Activated CD4-positive, alpha-beta memory T cell treated with anti-CD3 and anti-CD28 coated beads, Interleukin-2, amount 10 ng/mL, durations not matched to agents 7 days and 5 days (primary cell): ENCODE results near the gene NSUN2. TPM values are rescaled to one million over a fixed set of nuclear protein-coding genes. Genes with fewer than 3 reads are reported as not detected.

Source experiments
- CTCF ChIA-PET: fragments of 350-600 bp; sonication (Branson Sonifier 250); formaldehyde crosslinking; loops from one replicate; lab custom pipeline; 2021; ENCODE audit warnings: antibody characterized with exemption, inconsistent platforms; lab: Charles Lee
- POLR2A ChIA-PET: fragments of 350-600 bp; sonication (Branson Sonifier 250); formaldehyde crosslinking; loops from one replicate; lab custom pipeline; 2021; ENCODE audit warnings: antibody characterized with exemption; lab: Charles Lee
- DNase-seq: peaks from one replicate; pipeline ENCODE4 v3.0.0-alpha.2; 2020
- H3K27ac Mint-ChIP-seq: one replicate; pipeline ENCODE4 v1.8.0; 2021; ENCODE audit warnings: mild to moderate bottlenecking, mixed read lengths
- H3K27me3 Mint-ChIP-seq: one replicate; pipeline ENCODE4 v1.8.0; 2021; ENCODE audit warnings: mixed read lengths
- H3K36me3 Mint-ChIP-seq: one replicate; pipeline ENCODE4 v1.8.0; 2021; ENCODE audit warnings: low read depth, mixed read lengths
- H3K4me1 Mint-ChIP-seq: one replicate; pipeline ENCODE4 v1.8.0; 2021; ENCODE audit warnings: mixed read lengths
- H3K4me3 Mint-ChIP-seq: one replicate; pipeline ENCODE4 v1.8.0; 2021; ENCODE audit warnings: mild to moderate bottlenecking, mixed read lengths
- H3K9me3 Mint-ChIP-seq: one replicate; pipeline ENCODE4 v1.8.0; 2021; ENCODE audit warnings: mixed read lengths
- total RNA-seq, 2 experiments: library from RNA; stranded (reverse); gene quantifications; one replicate each; pipeline ENCODE4 v1.2.3, GENCODE V29; 2021

NSUN2 gene
- total RNA-seq, 2 experiments from 2014 or later, result 63.5 to 73.3 TPM

- no peak overlapping the region for H3K4me3 Mint-ChIP-seq
- no peak overlapping the region for H3K27ac Mint-ChIP-seq
- DNase-seq, result no peak
- ChIA-PET POLR2A (no interaction called here), CTCF (no interaction called here)
- no peaks in the 10 kb centered on the region for H3K9me3 Mint-ChIP-seq
- no peaks in the 10 kb centered on the region for H3K27me3 Mint-ChIP-seq
- H3K36me3 Mint-ChIP-seq, result peaks cover 17% of the 10 kb centered on the region
- peaks cover 38% of the 10 kb centered on the region for H3K4me1 Mint-ChIP-seq
Observed at GRCh38 chr5:6637022-6637421, 4.2 kb upstream of the NSUN2 start.

- Mint-ChIP-seq H3K27me3 (no peaks in the 10 kb centered on the region), H3K9me3 (no peaks in the 10 kb centered on the region), H3K36me3 (peaks cover 20% of the 10 kb centered on the region), H3K27ac (no peak overlapping the region), H3K4me3 (no peak overlapping the region), H3K4me1 (peaks cover 46% of the 10 kb centered on the region)
- CTCF ChIA-PET, result interaction anchor here (0.8 kb wide), 1 partner anchor 109 kb away, joined by 4 read pairs; no protein-coding TSS in a partner anchor
- POLR2A ChIA-PET, result interaction anchor here (5.5 kb wide), 1 partner anchor 75 kb away, joined by 63 read pairs; the partner anchor contains the start of gene TENT4A
- DNase-seq, result no peak
Observed at GRCh38 chr5:6636293-6636692, 3.4 kb upstream of the NSUN2 start.

GRCh38 chr5:6634788-6635430 lies 2.1 kb upstream of the NSUN2 start:
- DNase-seq, result no peak
- H3K4me3 Mint-ChIP-seq, result peak overlapping the region; percentile 66
- no peaks in the 10 kb centered on the region for H3K27me3 Mint-ChIP-seq
- ChIA-PET POLR2A (interaction anchor here (0.6 to 5.5 kb wide), 4 partner anchors 11 to 110 kb away, joined by 3 to 63 read pairs (median 5); partner anchors contain the start of gene TENT4A), CTCF (interaction anchor here (0.8 to 1.4 kb wide), 2 partner anchors 74 to 111 kb away, joined by 3 read pairs; no protein-coding TSS in a partner anchor)
- H3K27ac Mint-ChIP-seq, result peak overlapping the region; percentile 18
- H3K4me1 Mint-ChIP-seq, result peaks cover 59% of the 10 kb centered on the region
- H3K9me3 Mint-ChIP-seq, result no peaks in the 10 kb centered on the region
- peaks cover 32% of the 10 kb centered on the region for H3K36me3 Mint-ChIP-seq

- H3K27me3 Mint-ChIP-seq, result no peaks in the 10 kb centered on the region
- peak overlapping the region; percentile 96 for H3K4me3 Mint-ChIP-seq
- no peaks in the 10 kb centered on the region for H3K9me3 Mint-ChIP-seq
- ChIA-PET CTCF (interaction anchor here (1.4 kb wide), 1 partner anchor 111 kb away, joined by 3 read pairs; no protein-coding TSS in a partner anchor), POLR2A (interaction anchor here (1.1 to 5.5 kb wide), 4 partner anchors 10 to 1212 kb away, joined by 4 to 63 read pairs (median 5); partner anchors contain the start of genes ICE1 and TENT4A)
- no peak for DNase-seq
- peaks cover 38% of the 10 kb centered on the region for H3K36me3 Mint-ChIP-seq
- H3K4me1 Mint-ChIP-seq, result peaks cover 65% of the 10 kb centered on the region
- H3K27ac Mint-ChIP-seq, result peak overlapping the region; percentile 76
Observed at GRCh38 chr5:6634306-6634705, 1.5 kb upstream of the NSUN2 start.

DNA sequence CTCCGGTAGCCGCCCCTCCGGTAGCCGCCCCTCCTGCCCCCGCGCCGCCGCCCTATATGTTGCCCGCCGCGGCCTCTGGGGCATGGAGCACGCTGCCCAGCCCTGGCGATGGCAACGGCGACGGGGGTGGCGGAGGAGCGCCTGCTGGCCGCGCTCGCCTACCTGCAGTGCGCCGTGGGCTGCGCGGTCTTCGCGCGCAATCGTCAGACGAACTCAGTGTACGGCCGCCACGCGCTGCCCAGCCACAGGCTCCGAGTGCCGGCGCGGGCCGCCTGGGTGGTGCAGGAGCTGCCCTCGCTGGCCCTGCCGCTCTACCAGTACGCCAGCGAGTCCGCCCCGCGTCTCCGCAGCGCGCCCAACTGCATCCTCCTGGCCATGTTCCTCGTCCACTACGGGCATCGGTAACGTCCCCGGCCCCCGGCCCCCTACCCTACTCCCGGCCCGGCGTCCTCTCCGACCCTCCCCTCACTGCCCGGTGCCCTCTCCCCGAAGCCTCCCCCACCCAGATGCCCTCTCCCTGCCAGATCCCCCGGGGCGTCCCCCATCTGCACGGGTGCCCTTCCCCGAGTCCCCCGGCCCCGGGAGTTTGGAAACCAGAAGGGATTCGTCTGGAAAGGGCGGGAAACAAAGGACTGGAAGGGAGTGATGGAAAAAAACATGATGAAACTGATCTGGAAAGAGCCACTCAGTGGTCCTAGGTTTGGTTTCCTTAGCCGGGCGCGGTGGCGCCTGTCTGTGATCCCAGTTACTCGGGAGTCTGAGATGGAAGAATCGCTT lies 813 bp upstream of the NSUN2 start:
- H3K36me3 Mint-ChIP-seq, result peaks cover 44% of the 10 kb centered on the region
- peaks cover 69% of the 10 kb centered on the region for H3K4me1 Mint-ChIP-seq
- ChIA-PET CTCF (interaction anchor here (1.0 to 1.4 kb wide), 5 partner anchors 78 to 255 kb away, joined by 3 to 8 read pairs (median 4); partner anchors contain the start of gene MED10), POLR2A (interaction anchor here (0.7 to 5.5 kb wide), 24 partner anchors 9 to 1239 kb away, joined by 3 to 63 read pairs (median 4); partner anchors contain the start of genes ICE1, MED10 and TENT4A)
- H3K9me3 Mint-ChIP-seq, result no peaks in the 10 kb centered on the region
- no peak for DNase-seq
- H3K27me3 Mint-ChIP-seq, result no peaks in the 10 kb centered on the region
- peak overlapping the region; percentile 96 for H3K4me3 Mint-ChIP-seq
- peak overlapping the region; percentile 76 for H3K27ac Mint-ChIP-seq

GRCh38 chr5:6632324-6632887 lies 438 bp downstream of the NSUN2 start:
- H3K36me3 Mint-ChIP-seq, result peaks cover 54% of the 10 kb centered on the region
- no peaks in the 10 kb centered on the region for H3K27me3 Mint-ChIP-seq
- peak overlapping the region; percentile 93 for H3K27ac Mint-ChIP-seq
- POLR2A ChIA-PET, result interaction anchor here (0.7 to 5.5 kb wide), 21 partner anchors 8 to 1226 kb away, joined by 3 to 63 read pairs (median 5); partner anchors contain the start of genes MED10 and TENT4A
- no peak for DNase-seq
- peaks cover 59% of the 10 kb centered on the region for H3K4me1 Mint-ChIP-seq
- H3K4me3 Mint-ChIP-seq, result peak overlapping the region; percentile 96
- H3K9me3 Mint-ChIP-seq, result no peaks in the 10 kb centered on the region
- CTCF ChIA-PET, result interaction anchor here (0.9 to 2.2 kb wide), 7 partner anchors 79 to 254 kb away, joined by 3 to 13 read pairs (median 4); partner anchors contain the start of gene MED10

DNA sequence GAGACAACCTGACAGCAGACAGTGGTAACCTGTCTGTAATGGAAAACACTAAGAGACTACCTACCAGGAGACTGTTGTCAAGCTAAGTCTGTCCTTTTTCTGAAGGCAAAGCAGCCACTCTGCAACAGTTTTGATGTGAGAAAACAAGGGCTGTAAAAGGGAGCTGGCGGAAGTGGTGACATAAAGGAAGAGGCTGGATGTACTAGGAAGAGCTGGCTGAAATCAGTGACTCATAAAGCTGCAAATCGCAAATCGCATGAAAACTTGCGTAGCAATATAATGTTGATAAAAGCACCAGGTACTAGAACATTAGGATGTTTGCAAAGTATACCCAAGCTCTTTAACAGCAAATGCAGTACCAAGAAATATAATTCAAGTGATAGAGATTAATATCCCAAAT lies 1.4 kb downstream of the NSUN2 start:
- POLR2A ChIA-PET, result interaction anchor here (0.9 to 5.5 kb wide), 6 partner anchors 22 to 196 kb away, joined by 3 to 63 read pairs (median 4); partner anchors contain the start of gene TENT4A
- peaks cover 62% of the 10 kb centered on the region for H3K36me3 Mint-ChIP-seq

GRCh38 chr5:6626508-6626907 lies 6.3 kb downstream of the NSUN2 start:
- Mint-ChIP-seq H3K4me1 (peaks cover 37% of the 10 kb centered on the region), H3K4me3 (no peak overlapping the region), H3K27ac (no peak overlapping the region), H3K9me3 (peaks cover 25% of the 10 kb centered on the region), H3K27me3 (no peaks in the 10 kb centered on the region), H3K36me3 (peaks cover 97% of the 10 kb centered on the region)
- DNase-seq, result no peak
- CTCF ChIA-PET, result no interaction called here
- POLR2A ChIA-PET, result no interaction called here

More for the DNA sequence above, 1.4 kb downstream of the NSUN2 start:
- Mint-ChIP-seq H3K4me3 (peak overlapping the region; percentile 96), H3K27ac (peak overlapping the region; percentile 93), H3K27me3 (no peaks in the 10 kb centered on the region), H3K4me1 (peaks cover 58% of the 10 kb centered on the region), H3K9me3 (no peaks in the 10 kb centered on the region)
- CTCF ChIA-PET, result interaction anchor here (0.9 to 2.2 kb wide), 4 partner anchors 80 to 114 kb away, joined by 3 to 13 read pairs (median 4); no protein-coding TSS in a partner anchor
- DNase-seq, result no peak

GRCh38 chr5:6623941-6624340 lies 8.9 kb downstream of the NSUN2 start:
- ChIA-PET CTCF (no interaction called here), POLR2A (interaction anchor here (2.1 to 3.3 kb wide), 2 partner anchors 9 to 11 kb away, joined by 6 to 21 read pairs; partner anchors contain the start of genes NSUN2 and SRD5A1)
- Mint-ChIP-seq H3K9me3 (peaks cover 25% of the 10 kb centered on the region), H3K27me3 (no peaks in the 10 kb centered on the region), H3K27ac (no peak overlapping the region), H3K4me3 (no peak overlapping the region), H3K4me1 (peaks cover 13% of the 10 kb centered on the region), H3K36me3 (peaks cover 90% of the 10 kb centered on the region)
- no peak for DNase-seq

- Mint-ChIP-seq H3K27me3 (no peaks in the 10 kb centered on the region), H3K36me3 (peaks cover 87% of the 10 kb centered on the region), H3K4me3 (no peak overlapping the region), H3K9me3 (peaks cover 25% of the 10 kb centered on the region), H3K4me1 (peaks cover 11% of the 10 kb centered on the region), H3K27ac (no peak overlapping the region)
- DNase-seq, result no peak
- ChIA-PET CTCF (no interaction called here), POLR2A (interaction anchor here (2.1 to 3.3 kb wide), 2 partner anchors 10 to 12 kb away, joined by 6 to 21 read pairs; partner anchors contain the start of genes NSUN2 and SRD5A1)
Observed at GRCh38 chr5:6623228-6623627, 9.6 kb downstream of the NSUN2 start.

DNA sequence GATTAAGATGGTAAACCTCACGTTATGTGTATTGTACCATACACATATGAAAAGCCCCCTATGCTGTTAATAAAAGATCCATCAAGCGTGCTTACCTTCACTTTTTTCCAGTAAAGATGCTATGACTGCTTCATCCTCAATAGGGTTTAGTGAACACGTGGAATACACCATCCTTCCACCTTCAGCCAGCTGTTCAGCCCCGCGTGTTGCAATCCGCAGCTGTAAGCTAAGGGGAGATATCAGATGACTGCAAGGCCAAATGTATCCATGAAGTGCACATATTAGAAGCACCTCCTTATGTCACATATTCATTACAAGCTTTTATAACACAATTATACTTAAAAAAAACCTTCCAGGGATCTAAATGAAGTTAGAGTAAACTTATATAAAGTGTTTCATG lies 16.2 kb downstream of the NSUN2 start:
- H3K9me3 Mint-ChIP-seq, result no peaks in the 10 kb centered on the region
- H3K27me3 Mint-ChIP-seq, result no peaks in the 10 kb centered on the region
- DNase-seq, result no peak
- ChIA-PET POLR2A (no interaction called here), CTCF (no interaction called here)
- H3K27ac Mint-ChIP-seq, result no peak overlapping the region
- peaks cover 74% of the 10 kb centered on the region for H3K36me3 Mint-ChIP-seq
- no peak overlapping the region for H3K4me3 Mint-ChIP-seq
- H3K4me1 Mint-ChIP-seq, result peaks cover 7% of the 10 kb centered on the region
